Kidney capillary endothelial cell (primary cell): ENCODE results near the gene MAN1A1.
"Not testable (repeated sequence)": the region's sequence is repeated elsewhere in the genome, so short reads cannot be mapped to it uniquely, and the experiment has no call there.

Experiments
- DNase-seq: peaks from one replicate; pipeline ENCODE4 v3.0.0-alpha.2; 2018; ENCODE audit warnings: low spot score

Gene MAN1A1

DNA sequence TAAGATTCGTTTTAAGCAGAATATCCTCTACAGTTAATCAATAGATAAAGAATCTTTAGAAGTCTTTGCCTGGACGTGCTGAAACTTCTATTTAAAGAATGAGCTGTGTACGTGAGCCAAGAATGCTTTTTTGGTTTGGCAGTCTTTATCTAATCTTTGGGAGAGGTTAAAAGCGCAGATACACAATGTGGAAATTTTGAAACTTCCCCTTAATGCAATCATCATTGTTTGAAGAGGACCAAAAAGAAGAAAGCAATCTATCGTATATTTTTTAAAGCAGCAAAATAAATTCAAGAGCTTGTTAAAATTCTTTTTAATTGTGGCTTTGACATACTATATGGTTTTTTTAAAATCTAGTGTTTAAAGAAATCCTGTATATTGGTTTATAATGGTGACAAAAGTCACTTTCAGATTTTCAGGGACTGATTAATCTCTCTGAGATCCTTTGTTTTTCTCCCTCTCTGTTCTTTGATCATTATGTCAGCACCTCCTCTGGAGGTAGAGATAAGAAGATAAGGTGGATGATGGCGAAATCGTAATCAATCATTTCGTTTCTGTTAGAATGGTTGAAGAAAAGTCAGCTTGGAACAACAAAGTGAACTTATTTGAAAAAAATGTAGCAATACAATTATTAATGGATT lies 179.0 kb downstream of the MAN1A1 start:
- no peak for DNase-seq

- no peak for DNase-seq
Measured at GRCh38 chr6:119170103-119170446, 179.5 kb downstream of the MAN1A1 start.

GRCh38 chr6:119169355-119169754 lies 180.2 kb downstream of the MAN1A1 start:
- not testable (repeated sequence) for DNase-seq

GRCh38 chr6:119166024-119166784 lies 183.4 kb downstream of the MAN1A1 start:
- DNase-seq = no peak

DNA sequence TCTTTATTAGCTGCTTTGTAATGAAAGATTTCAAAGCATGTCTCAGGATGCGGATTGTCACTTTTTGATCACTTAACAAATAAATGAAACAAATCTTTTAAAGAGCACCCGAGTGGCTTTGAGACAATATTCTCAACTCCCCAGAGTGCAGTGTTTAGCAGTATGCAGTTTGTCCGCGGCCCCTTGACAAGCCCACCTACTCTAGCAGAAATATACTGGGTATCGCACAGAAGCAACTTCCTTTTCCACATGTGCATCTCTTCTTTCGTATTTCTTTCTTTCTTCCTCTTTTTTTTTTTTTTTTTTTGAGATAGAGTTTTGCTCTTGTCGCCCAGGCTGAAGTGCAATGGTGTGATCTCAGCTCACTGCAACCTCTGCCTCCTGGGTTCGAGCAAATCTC lies 186.6 kb downstream of the MAN1A1 start:
- DNase-seq = no peak

DNA sequence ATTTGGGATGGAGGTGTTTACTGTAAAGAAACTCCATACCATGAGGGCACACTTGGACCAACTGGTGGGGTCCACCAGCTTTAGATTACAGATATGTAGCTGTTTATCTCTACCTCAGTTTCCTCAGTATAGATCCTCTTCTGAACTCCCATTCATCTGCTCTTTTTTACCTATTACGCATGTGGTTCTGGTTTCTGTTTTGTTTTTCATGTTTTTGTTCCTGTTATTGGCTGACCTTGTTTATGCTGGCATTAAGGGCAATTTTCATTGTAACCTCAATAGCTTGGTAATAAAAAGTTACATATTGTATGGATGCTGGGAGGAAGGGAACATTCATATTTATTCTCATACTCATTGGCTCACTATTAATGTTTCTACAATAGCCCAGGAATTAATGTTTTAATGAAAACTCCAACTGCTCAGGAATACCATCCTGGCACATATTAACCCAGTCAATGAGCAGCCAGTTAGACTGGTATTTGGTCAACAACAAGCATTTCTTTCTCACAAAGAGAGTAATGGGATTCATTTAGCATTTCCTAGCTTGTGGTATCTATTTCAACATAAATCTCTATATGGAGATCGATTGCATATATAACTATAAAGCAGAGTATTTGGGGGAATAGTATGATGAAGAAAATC lies 187.3 kb downstream of the MAN1A1 start:
- no peak for DNase-seq

GRCh38 chr6:119161438-119161837 lies 188.1 kb downstream of the MAN1A1 start:
- DNase-seq = no peak

GRCh38 chr6:119160911-119161310 lies 188.7 kb downstream of the MAN1A1 start:
- no peak for DNase-seq

- no peak for DNase-seq
Measured at GRCh38 chr6:119158057-119158848, 191.3 kb downstream of the MAN1A1 start.

DNA sequence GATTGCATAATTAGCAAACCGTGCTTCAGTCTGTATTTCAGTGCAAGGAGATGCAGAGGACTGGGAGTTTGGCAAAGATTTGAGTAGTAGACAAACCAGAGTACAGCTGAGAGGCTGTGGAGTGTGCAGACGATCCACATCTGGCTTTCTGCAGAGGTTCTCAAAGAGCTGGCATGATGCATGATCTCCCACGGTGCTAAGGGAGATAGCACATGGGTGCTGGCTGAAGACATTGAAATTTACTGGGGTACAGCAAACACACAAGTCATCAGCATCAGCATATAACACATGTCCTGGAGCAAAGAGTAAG lies 192.1 kb downstream of the MAN1A1 start:
- no peak for DNase-seq

GRCh38 chr6:119156757-119157505 lies 192.6 kb downstream of the MAN1A1 start:
- no peak for DNase-seq

GRCh38 chr6:119156082-119156481 lies 193.5 kb downstream of the MAN1A1 start:
- not testable (repeated sequence) for DNase-seq

- DNase-seq = no peak
Measured at GRCh38 chr6:119152187-119152586, 197.4 kb downstream of the MAN1A1 start.

GRCh38 chr6:119148825-119149525 lies 200.6 kb downstream of the MAN1A1 start:
- DNase-seq = no peak

- DNase-seq = peak; percentile 67
Measured at GRCh38 chr6:119148098-119148824, 201.3 kb downstream of the MAN1A1 start.

DNA sequence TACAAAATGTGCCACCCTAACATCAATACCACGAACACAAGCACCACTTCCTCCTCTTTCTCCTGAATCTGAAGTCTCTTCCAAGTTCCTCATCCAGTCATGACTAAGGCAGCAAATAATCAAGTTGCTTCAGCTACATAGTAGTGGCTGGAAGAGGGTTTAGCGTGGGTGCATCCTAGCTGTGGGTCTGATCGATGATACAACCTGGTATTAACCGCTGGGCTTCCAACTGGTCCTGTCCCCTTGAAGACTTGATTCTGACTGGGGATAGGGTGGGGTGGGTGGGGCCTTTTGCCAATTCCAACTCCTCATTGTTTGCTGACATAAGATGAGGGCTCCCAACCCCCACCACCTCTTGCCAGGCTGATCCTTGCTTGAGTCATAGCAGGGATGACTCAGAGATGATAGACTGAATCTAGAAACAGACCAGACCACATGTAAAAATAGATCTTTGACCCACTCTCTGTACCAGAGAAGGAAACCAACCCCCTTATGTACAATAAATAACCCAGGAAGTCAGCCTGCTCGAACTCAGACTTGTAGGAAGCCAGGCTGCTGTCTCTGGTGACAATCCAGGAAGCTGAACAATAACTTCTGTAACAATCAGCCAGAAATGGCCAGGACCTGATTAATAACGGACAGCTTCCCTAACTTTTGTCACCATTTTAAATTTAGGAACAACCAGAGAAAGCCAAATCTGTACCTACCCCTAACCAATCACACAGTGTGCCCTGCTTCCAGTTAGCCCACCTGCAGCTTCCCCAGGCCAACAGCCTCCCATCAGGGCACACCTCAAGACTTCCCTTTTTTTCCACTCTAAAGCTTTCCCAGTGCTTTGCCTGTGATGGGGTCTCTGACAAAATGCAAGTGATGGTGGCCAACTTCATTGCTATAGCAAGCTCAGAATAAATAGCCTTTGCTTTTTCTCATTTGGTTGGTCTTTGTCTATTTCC lies 202.2 kb downstream of the MAN1A1 start:
- peak; percentile 96 for DNase-seq

DNA sequence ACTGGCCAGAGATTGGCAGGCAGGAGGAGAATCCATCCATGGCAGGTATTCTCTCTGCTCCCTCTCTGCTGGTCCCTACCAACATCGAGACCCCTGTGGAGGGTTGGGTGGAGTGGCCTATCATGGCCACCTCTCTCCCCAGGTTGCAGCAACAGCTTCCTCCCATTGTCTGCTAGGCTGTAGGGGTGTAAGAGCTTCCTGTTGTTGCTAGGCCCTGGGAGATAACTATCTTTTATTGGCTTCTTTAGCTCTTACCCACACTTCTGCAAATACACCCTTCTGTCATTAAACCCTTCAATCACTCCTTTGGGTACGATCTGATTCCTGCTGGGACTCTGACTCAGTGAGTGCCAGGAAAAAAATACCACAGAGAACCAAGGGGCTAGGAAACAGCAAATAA lies 204.4 kb downstream of the MAN1A1 start:
- DNase-seq = no peak

DNA sequence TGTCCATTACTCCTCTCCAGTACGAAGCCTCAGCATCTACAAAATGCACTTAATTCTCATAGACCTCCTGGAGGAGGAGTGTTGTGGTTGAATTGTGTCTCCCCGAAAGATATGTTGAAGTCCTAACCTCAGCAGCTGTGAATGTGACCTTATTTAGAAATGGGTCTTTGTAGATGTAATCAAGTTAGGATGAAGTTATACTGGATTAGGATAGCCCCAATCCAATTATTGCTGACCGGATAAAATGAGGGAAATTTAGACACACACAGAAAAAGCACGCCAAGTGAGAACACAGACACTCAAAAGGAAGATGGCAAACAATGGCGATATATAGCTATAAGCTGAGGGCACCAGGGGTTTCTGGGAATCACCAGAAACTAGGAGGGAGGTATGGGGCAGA lies 206.9 kb downstream of the MAN1A1 start:
- no peak for DNase-seq

DNA sequence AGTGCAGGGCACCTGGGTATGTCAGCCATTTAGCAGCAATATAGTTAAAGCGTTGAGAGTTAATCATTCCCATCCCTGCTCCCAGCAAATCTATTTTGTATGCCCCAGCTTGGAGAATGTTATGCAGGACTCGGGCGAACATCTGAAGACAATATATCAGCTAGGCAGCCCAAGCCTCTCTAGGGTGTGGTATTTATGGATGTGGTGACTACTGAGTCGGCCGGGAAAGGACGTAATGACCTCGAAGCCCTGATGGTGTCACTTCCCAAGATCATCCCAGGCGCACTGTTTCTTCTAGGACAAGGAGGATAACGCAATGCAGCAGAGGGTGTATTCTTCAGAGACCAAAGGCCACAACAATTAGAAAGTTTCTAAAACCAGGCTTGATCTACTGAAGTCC lies 207.5 kb downstream of the MAN1A1 start:
- no peak for DNase-seq
